ENCODE results near the gene HOXC6.

HOXC6 gene

GRCh38 chr12:54044425-54045103 lies 16.3 kb downstream of the HOXC6 start:
- DNase-seq: no peak

DNA sequence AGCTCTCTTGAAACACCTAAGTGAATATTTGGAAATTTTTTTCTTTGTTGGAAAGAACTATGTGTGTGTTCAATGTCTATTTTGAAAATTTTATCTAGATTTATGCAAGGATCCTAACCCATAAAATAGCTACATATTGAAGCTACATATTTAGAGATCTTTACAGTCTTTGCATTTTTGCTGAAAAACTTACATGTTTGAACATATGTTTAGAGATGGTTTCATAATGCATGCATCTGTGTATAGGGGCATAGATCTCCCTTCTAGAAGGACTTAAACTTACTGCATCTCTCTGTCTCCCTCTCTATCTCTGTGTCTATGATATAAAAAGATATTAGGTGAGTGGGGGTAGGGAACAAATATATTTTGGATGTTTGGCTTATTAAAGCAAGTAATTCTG lies 17.2 kb downstream of the HOXC6 start:
- DNase-seq: no peak

DNA sequence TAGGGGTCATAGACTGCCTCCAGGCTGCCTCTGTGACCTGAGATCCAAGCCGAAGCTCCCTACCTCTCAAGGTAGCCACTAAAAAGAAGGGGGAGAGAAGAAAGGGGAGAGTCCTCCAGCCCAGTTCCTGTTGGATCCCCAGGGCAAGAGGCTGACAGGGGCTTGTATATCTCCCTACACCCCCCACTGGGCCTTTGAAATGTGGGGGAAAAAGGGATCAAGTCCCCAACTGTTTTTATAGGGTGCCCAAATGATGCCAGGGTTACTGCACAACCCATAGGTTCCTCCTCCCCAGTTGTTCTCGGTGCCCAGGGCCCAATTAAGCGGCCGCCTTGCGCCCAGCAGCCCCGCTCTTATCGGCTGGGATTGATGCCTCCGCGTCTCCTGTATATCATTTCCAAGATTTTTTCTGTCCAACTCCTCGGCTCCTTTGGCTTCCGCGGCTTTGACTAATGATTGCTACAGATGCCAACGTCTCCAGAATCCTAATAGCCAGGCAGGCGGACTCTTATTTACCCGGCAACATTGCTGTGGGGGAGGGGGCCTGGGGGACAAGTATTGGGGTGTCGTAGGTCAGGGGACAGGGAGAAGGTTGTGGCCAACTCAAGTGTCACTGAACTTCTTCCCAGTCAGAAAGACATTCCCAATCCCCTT lies 17.8 kb downstream of the HOXC6 start:
- no peak for DNase-seq

DNA sequence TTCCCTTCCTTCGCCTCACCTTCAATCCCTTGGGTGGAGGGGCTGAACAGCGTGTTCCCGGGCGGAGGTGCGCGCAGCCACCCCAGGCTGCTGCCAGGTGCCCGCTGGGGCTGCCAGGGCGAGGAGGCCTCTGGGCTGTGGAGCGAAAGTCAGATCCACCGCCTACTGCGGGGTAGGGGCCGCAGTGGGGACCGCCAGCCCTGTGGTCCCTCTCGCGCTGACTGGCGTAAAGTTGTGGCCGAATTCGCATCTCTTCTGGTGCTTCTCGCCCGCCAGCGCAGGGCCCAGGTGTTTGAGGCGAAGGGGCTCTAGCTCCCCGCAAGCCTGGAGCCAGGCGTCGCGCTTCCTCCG lies 18.5 kb downstream of the HOXC6 start:
- no peak for DNase-seq

DNA sequence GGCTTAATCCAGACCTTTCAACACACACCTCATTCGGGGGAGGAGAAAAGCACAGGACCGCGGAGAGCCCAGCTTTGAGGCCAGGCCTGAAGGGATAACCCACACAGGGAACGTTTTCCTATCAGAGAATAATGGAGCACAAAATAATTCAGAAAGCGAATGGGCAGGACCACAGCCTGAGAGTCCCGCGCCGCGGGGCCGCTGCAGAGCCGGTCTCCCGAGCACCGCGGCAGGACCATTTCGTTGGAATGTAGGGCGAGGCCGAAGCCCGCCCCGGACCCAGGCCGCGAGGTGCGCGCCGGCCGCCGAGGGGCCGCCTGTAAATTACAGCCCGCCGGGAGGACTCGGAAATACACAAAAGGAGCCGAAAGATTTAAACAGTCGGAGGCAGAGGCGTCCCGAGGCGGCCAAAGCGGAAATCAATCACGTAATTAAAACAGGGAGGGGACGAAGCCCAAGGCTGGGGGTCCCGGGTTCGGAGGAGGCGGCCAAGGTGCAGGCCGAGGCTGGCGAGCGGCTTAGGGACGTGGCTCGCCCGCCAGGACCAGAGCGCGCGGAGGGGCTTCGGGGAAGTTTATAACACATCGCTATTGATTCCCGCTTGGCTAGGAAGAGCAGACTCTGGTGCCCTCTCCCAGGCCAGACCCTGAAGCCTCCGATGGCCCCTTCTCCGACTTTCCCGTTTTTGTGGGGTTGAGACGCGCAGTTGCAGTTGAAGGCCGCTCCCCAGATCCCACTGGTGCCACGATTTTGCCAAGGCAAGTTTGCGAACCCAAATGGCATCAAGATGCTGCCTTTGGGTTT lies 19.1 kb downstream of the HOXC6 start:
- no peak for DNase-seq

DNA sequence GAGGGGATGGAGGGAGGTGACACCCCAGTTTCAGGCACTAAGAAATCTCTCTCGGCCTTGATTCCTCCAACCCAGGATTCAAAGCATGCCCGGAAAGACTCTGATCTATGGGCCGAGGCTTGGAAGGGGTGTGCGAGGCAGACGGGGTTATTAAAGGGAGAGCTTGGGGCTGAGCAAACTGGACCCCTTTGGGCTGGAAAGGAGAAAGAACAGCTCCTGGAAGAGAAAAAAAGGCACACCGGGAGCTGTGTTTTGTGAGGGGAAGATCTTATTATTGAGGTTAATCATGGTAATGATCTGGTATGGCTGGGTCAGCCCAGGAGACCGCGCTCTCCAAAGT lies 19.7 kb downstream of the HOXC6 start:
- DNase-seq: no peak

- DNase-seq: no peak
These were observed 20.3 kb downstream of the HOXC6 start for GRCh38 chr12:54048406-54049093.

- no peak for DNase-seq
These were observed 20.9 kb downstream of the HOXC6 start for GRCh38 chr12:54049108-54049507.

DNA sequence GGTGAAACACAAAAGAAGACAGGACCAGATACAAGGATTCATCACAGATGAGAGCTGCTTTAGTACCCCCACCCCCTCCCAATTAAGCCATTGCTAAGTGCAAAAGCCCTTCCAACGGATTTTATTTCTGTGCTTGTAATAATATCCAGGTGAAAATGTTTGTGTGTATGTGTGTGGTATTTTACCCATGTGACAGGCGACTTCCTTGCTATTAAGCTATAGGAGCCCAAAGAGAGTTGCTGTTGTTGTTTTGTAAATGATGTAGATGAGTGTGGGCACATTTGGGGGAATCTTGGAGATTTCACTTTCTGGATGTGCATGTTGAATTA lies 22.2 kb downstream of the HOXC6 start:
- DNase-seq: no peak

DNA sequence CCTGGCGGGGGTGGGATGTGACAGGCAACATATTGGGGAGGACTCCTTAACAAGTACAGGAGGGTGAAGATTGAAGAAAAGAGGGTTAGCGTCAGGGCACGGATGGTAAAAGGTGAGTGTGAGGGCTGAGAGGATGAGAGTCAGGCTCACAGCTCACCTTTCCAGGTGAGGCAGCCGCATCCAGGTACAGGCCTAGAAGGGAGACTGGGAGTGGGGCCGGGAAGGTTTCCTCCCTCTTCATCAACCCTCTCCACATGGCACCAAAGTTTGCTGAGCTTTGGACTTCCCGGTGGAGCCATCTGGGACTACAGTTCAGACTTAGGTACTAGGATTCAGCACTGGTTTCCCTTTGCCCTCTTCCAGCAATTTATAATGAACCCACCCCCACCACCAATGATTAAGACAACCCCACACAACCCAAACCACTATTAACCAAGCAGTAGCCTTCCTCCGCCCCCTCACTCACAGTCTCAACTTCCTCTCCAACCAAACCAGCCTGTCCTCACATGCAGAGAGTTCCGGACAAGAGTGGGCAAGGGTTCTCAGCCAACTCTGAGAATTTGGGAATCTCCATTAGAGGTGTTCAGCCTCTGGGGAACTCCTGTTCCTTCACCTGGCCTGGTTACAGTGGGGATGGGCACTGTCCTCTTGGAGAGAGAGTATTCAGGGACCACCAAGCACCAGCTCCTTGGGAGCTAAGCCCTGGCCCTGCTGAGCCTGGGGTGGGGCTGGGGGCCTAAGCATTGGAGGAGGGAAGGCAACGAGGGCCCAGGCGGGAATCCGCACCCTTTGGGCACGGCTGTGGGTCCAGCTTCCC lies 23.0 kb downstream of the HOXC6 start:
- no peak for DNase-seq

- DNase-seq: no peak
These were observed 23.7 kb downstream of the HOXC6 start for GRCh38 chr12:54051874-54052437.

DNA sequence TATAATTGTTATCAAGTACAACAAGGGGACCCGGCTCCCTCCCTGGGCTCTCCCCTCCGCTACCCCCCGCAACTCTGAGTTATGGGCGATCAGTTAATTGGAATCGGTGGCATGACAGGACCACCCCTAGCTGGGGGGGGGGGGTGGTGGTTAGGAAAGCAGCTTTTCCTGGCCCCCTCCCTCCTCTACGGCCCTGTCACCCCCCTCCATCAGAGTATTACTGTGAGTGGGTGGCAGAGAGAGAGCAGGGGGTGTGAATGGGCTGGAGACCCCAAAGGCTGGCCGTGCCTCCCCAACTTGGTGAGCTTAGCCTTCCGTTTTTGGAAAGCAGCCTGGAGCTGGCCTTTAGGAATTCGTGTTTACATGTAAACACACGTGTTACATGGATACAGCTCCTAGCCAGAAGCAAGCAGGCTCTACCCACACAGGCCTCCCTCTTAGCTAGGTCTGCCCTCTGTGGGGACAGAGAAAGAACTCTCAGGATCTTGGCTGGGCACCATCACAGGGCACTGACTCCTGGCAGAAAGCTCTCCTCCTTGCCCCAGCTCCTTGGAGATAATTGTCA lies 24.3 kb downstream of the HOXC6 start:
- DNase-seq: no peak

DNA sequence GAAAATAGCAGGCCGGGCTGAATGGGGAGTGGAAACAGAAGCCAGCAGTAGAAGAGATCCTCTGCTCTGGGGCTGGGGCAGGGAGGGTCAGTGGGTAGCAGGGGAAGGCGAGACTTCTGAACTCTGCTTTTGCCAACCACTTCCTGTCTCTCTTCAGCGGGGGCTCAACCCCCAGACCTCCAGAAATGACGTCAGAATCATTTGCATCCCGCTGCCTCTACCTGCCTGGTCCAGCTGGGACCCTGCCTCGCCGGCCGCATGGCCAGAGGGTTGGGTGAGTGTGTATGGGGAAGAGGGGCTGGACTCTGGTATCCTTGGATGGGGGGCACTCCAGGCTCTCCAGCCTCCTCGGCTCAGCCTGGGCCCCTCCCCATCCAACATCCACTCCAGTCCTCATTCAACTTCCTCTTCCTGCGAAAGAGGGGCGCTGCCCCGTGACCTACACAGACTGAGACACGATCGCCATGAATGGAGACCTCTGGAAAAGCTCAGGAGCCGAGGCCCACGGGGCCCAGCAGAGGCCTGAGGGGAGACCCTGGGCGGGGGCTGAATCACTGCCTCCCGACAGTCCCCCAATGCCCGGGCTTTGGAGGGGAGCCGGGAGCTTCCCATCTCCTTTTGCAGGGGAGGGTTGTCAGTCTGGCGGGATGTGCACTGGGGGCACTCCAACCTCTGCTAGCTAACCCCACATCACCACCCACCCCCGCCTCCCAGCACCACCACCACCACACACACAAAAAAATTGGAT lies 24.9 kb downstream of the HOXC6 start:
- DNase-seq: no peak

GRCh38 chr12:54053751-54054741 lies 25.8 kb downstream of the HOXC6 start, which contains the start of gene HOXC4:
TSS of gene HOXC4 (plus strand) at chr12:54053835. CDS start at chr12:54053923, 88 bp downstream.
- DNase-seq: no peak

DNA sequence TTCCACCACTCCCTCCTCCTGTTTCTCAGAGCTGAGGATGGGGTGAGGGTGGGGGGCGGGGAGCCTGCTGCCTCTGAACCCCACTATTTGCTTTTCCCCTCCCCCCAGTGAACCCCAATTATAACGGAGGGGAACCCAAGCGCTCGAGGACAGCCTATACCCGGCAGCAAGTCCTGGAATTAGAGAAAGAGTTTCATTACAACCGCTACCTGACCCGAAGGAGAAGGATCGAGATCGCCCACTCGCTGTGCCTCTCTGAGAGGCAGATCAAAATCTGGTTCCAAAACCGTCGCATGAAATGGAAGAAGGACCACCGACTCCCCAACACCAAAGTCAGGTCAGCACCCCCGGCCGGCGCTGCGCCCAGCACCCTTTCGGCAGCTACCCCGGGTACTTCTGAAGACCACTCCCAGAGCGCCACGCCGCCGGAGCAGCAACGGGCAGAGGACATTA lies 26.5 kb downstream of the HOXC6 start:
- DNase-seq: no peak

DNA sequence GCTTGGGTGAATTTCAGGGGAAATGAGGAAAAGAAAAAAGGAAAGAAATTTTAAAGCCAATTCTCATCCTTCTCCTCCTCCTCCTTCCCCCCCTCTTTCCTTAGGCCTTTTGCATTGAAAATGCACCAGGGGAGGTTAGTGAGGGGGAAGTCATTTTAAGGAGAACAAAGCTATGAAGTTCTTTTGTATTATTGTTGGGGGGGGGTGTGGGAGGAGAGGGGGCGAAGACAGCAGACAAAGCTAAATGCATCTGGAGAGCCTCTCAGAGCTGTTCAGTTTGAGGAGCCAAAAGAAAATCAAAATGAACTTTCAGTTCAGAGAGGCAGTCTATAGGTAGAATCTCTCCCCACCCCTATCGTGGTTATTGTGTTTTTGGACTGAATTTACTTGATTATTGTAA lies 27.3 kb downstream of the HOXC6 start:
- no peak for DNase-seq

GRCh38 chr12:54056110-54056509 lies 27.9 kb downstream of the HOXC6 start:
- no peak for DNase-seq

- no peak for DNase-seq
These were observed 30.0 kb downstream of the HOXC6 start for GRCh38 chr12:54058128-54058768.

DNA sequence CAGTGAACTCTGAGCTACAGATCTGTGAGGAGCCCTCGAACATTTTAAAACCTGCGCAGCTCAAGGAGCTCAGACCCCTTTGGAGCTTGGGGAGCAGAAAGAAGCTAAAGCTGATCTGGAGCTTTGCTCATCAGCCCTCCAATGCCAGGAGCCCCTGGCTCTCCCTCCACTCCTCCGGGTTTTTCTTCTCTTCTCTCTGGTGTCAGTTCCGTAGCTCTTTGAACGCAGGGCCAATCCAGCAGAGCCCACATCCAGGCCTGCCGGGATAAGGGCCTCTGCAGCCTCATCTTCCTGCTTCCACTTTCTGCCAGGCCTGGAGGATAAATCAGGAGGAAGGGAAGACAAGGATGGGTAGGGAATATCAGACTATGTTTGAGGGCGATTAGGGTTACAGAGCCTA lies 31.4 kb downstream of the HOXC6 start:
- no peak for DNase-seq

Measured in CD4-positive, alpha-beta T cell treated with Interleukin-6 for 4 hours (primary cell).